ENCODE measurements around the gene UBE2Q1.

Gene UBE2Q1

GRCh38 chr1:154517661-154518060 is 40.8 kb downstream of the UBE2Q1 start:
- Mint-ChIP-seq H3K36me3 (ENCODE audit: low read depth) (no peaks in the 10 kb centered on the region), H3K4me3 (no peak overlapping the region), H3K27ac (no peak overlapping the region), H3K4me1 (peaks cover 5% of the 10 kb centered on the region), H3K27me3 (ENCODE audit: low read depth) (peaks cover 27% of the 10 kb centered on the region), H3K9me3 (no peaks in the 10 kb centered on the region)
- TF ChIP-seq, protein P1, sequence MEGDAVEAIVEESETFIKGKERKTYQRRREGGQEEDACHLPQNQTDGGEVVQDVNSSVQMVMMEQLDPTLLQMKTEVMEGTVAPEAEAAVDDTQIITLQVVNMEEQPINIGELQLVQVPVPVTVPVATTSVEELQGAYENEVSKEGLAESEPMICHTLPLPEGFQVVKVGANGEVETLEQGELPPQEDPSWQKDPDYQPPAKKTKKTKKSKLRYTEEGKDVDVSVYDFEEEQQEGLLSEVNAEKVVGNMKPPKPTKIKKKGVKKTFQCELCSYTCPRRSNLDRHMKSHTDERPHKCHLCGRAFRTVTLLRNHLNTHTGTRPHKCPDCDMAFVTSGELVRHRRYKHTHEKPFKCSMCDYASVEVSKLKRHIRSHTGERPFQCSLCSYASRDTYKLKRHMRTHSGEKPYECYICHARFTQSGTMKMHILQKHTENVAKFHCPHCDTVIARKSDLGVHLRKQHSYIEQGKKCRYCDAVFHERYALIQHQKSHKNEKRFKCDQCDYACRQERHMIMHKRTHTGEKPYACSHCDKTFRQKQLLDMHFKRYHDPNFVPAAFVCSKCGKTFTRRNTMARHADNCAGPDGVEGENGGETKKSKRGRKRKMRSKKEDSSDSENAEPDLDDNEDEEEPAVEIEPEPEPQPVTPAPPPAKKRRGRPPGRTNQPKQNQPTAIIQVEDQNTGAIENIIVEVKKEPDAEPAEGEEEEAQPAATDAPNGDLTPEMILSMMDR (IDR thresholded peaks at IDR 0.05; ENCODE audit: unreplicated experiment in 3 of 3), result no peak

- Mint-ChIP-seq H3K9me3 (no peaks in the 10 kb centered on the region), H3K27me3 (ENCODE audit: low read depth) (peaks cover 31% of the 10 kb centered on the region), H3K36me3 (ENCODE audit: low read depth) (no peaks in the 10 kb centered on the region), H3K27ac (no peak overlapping the region), H3K4me1 (no peaks in the 10 kb centered on the region), H3K4me3 (no peak overlapping the region)
- TF ChIP-seq, protein P1 (IDR thresholded peaks at IDR 0.05; ENCODE audit: unreplicated experiment in 3 of 3), result no peak
Measured at GRCh38 chr1:154514066-154514553, 44.4 kb downstream of the UBE2Q1 start.

- no peaks in the 10 kb centered on the region for H3K4me1 Mint-ChIP-seq
Measured at GRCh38 chr1:154512760-154513159, 45.7 kb downstream of the UBE2Q1 start.

GRCh38 chr1:154503898-154504297 is 54.6 kb downstream of the UBE2Q1 start:
- H3K4me1 Mint-ChIP-seq, result no peaks in the 10 kb centered on the region
- peaks cover 90% of the 10 kb centered on the region for H3K27me3 Mint-ChIP-seq (ENCODE audit: low read depth)
- TF ChIP-seq, protein P1 (IDR thresholded peaks at IDR 0.05; ENCODE audit: unreplicated experiment in 3 of 3), result no peak
- H3K27ac Mint-ChIP-seq, result no peak overlapping the region
- peaks cover 15% of the 10 kb centered on the region for H3K9me3 Mint-ChIP-seq
- peak overlapping the region; percentile 31 to 68 (median 66) for H3K4me3 Mint-ChIP-seq
- peaks cover 4% of the 10 kb centered on the region for H3K36me3 Mint-ChIP-seq (ENCODE audit: low read depth)

More at GRCh38 chr1:154512760-154513159, 45.7 kb downstream of the UBE2Q1 start:
- Mint-ChIP-seq H3K9me3 (no peaks in the 10 kb centered on the region), H3K36me3 (ENCODE audit: low read depth) (no peaks in the 10 kb centered on the region), H3K4me3 (no peak overlapping the region), H3K27ac (no peak overlapping the region), H3K27me3 (ENCODE audit: low read depth) (peaks cover 43% of the 10 kb centered on the region)
- TF ChIP-seq, protein P1 (IDR thresholded peaks at IDR 0.05; ENCODE audit: unreplicated experiment in 3 of 3), result no peak

- Mint-ChIP-seq H3K27ac (no peak overlapping the region), H3K4me3 (peak overlapping the region; percentile 47 to 63 (median 62)), H3K27me3 (ENCODE audit: low read depth) (peaks cover 89% of the 10 kb centered on the region), H3K9me3 (peaks cover 15% of the 10 kb centered on the region), H3K36me3 (ENCODE audit: low read depth) (peaks cover 4% of the 10 kb centered on the region), H3K4me1 (no peaks in the 10 kb centered on the region)
- TF ChIP-seq, protein P1 (IDR thresholded peaks at IDR 0.05; ENCODE audit: unreplicated experiment in 3 of 3), result no peak
Measured at GRCh38 chr1:154502744-154503115, 55.7 kb downstream of the UBE2Q1 start.

GRCh38 chr1:154502066-154502743 is 56.3 kb downstream of the UBE2Q1 start, which contains the start of the genes SHE and TDRD10:
Gene SHE, minus strand, starts transcription at chr1:154502412. Its CDS starts 386 bp downstream, at chr1:154502026.
Gene TDRD10, plus strand, starts transcription at chr1:154502219. Its CDS starts 4,685 bp downstream, at chr1:154506904.
- H3K36me3 Mint-ChIP-seq (ENCODE audit: low read depth), result peaks cover 4% of the 10 kb centered on the region
- TF ChIP-seq, protein P1 (IDR thresholded peaks at IDR 0.05; ENCODE audit: unreplicated experiment in 3 of 3), result no peak
- H3K4me1 Mint-ChIP-seq, result no peaks in the 10 kb centered on the region
- peak within 1 kb of the TSS; percentile 73 to 79 (median 75) for H3K4me3 Mint-ChIP-seq
- H3K27me3 Mint-ChIP-seq (ENCODE audit: low read depth), result peaks cover 87% of the 10 kb centered on the region
- peaks cover 13% of the 10 kb centered on the region for H3K9me3 Mint-ChIP-seq
- no peak within 1 kb of the TSS for H3K27ac Mint-ChIP-seq

All from nephron (organoid).